Osteoblast (primary cell): ENCODE results near the gene NDUFS6. TPM values are rescaled to one million over a fixed set of nuclear protein-coding genes. Genes with fewer than 3 reads are reported as not detected.

Source experiments
- DNase-seq: peaks from one replicate; pipeline ENCODE4 v3.0.0; 2011; ENCODE audit warnings: low spot score, mixed read lengths; ENCODE audit not compliant: insufficient read length; ENCODE audit errors: missing footprints
- H2AFZ ChIP-seq: 2 replicates; pipeline ENCODE4 v1.6.0; 2011; ENCODE audit warnings: mild to moderate bottlenecking, low read length
- H3K27ac ChIP-seq: 2 replicates; pipeline ENCODE4 v1.5.1; 2011; ENCODE audit warnings: mild to moderate bottlenecking, low read depth, low read length, moderate library complexity
- H3K27me3 ChIP-seq: 2 replicates; pipeline ENCODE4 v1.6.0; 2012; ENCODE audit warnings: mild to moderate bottlenecking, control low read depth, inconsistent platforms, low read length, moderate library complexity; ENCODE audit not compliant: insufficient read depth
- H3K36me3 ChIP-seq: 2 replicates; pipeline ENCODE4 v1.5.1; 2011; ENCODE audit warnings: mild to moderate bottlenecking, low read length, control low read depth, moderate library complexity; ENCODE audit not compliant: insufficient read depth
- H3K4me1 ChIP-seq: 2 replicates; pipeline ENCODE4 v1.5.1; 2011; ENCODE audit warnings: mild to moderate bottlenecking, low read length, control low read depth, moderate library complexity; ENCODE audit not compliant: insufficient read depth
- H3K4me2 ChIP-seq: 2 replicates; pipeline ENCODE4 v1.6.0; 2011; ENCODE audit warnings: mild to moderate bottlenecking, low read length; ENCODE audit not compliant: insufficient read depth
- H3K4me3 ChIP-seq: fragments of 200-600 bp; sonication (generic); 3 replicates; pipeline ENCODE4 v1.5.1; 2012; ENCODE audit warnings: mild to moderate bottlenecking, low read length, inconsistent platforms; ENCODE audit not compliant: insufficient read depth
- H3K79me2 ChIP-seq: 2 replicates; pipeline ENCODE4 v1.6.0; 2012; ENCODE audit warnings: mild to moderate bottlenecking, low read length, control low read depth, inconsistent platforms; ENCODE audit not compliant: insufficient read depth
- H3K9me3 ChIP-seq: 2 replicates; pipeline ENCODE4 v1.5.1; 2011; ENCODE audit warnings: low read depth, low read length, control low read depth
- H4K20me1 ChIP-seq: 2 replicates; pipeline ENCODE4 v1.6.0; 2012; ENCODE audit warnings: mild to moderate bottlenecking, low read length, control low read depth; ENCODE audit not compliant: insufficient read depth
- total RNA-seq: library from RNA; depleted of rRNA; stranded (reverse); fragments of >200 nt; gene quantifications from 2 replicates; pipeline ENCODE4 v1.2.3, GENCODE V29; 2012
- TF ChIP-seq, protein P1 (sequence below): IDR thresholded peaks from 2 replicates; pipeline ENCODE4 v1.5.1; 2011; ENCODE audit warnings: mild to moderate bottlenecking, low read depth, low read length, moderate library complexity; ENCODE audit errors: extremely low read depth

The NDUFS6 gene
- total RNA-seq, 1 donor: 23.9 TPM

DNA sequence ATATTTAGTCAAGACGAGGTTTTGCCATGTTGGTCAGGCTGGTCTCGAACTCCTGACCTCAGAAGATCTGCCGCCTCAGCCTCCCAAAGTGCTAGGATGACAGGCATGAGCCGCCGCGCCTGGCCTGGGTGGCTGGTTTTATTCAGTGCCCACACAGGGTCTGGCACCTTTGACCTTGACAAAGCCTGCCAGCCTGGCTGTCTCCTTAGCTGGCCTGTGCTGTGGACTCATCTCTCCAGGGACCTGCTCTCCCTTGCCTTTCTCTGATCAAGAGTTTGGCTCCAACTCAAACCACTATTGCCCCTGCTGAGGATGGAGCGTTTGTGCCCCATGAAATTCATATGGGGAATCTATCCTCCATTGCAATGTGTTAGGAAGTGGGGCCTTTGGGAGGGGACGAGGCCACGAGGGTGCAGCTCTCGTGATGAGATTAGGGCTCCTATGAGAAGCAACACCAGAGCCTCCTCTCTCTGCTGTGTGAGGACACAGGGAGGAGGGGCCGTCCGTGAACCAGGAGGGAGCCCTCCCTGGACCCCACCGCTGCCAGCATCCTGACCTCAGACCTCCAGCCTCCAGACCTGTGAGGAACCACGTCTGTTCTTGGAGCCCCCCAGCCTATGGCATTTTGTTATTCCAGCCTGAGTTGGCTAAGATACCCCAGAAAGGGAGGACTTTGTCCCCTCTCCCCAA, 46.5 kb upstream of the NDUFS6 start:
- no peak overlapping the region for H3K4me3 ChIP-seq
- H3K27me3 ChIP-seq: peaks cover 13% of the 10 kb centered on the region
- H3K36me3 ChIP-seq: no peaks in the 10 kb centered on the region
- H4K20me1 ChIP-seq: no peaks in the 10 kb centered on the region
- TF ChIP-seq, protein P1, sequence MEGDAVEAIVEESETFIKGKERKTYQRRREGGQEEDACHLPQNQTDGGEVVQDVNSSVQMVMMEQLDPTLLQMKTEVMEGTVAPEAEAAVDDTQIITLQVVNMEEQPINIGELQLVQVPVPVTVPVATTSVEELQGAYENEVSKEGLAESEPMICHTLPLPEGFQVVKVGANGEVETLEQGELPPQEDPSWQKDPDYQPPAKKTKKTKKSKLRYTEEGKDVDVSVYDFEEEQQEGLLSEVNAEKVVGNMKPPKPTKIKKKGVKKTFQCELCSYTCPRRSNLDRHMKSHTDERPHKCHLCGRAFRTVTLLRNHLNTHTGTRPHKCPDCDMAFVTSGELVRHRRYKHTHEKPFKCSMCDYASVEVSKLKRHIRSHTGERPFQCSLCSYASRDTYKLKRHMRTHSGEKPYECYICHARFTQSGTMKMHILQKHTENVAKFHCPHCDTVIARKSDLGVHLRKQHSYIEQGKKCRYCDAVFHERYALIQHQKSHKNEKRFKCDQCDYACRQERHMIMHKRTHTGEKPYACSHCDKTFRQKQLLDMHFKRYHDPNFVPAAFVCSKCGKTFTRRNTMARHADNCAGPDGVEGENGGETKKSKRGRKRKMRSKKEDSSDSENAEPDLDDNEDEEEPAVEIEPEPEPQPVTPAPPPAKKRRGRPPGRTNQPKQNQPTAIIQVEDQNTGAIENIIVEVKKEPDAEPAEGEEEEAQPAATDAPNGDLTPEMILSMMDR: no peak
- no peak overlapping the region for H3K4me2 ChIP-seq
- peaks cover 2% of the 10 kb centered on the region for H3K9me3 ChIP-seq
- peak; percentile 56 for DNase-seq
- H2AFZ ChIP-seq: no peak overlapping the region
- H3K27ac ChIP-seq: no peak overlapping the region
- H3K79me2 ChIP-seq: no peaks in the 10 kb centered on the region
- no peaks in the 10 kb centered on the region for H3K4me1 ChIP-seq

DNA sequence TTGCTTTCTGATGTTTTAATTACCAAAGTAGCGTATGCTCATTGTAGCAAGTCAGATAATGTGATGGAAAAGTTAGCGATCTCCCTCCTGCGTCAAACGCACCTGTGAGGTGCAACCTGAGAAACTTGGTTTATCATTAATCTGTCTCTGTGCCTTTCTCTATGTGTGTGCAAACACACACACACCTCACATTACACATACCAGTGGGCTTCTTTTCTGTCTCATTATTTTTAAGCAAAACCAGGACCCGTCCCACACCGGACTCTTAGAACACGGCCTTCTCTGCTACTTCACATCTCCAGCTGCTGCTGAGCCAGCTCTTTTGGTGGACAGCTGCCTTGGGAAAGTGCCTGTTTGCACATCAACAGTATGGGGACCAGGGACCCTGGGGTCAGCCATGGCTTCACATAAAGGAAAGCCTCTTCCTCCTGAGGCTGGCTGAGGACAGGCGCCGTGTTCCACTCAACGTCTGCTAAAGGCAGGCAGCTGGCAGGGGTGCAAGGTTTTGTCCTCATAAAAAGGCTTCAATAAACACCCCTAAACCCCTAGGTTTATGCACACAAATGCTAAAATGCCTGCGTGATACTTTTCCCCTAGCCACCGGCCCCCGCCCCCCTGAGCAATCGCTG, 45.8 kb upstream of the NDUFS6 start:
- no peak overlapping the region for H3K4me3 ChIP-seq
- no peaks in the 10 kb centered on the region for H3K4me1 ChIP-seq
- no peaks in the 10 kb centered on the region for H3K36me3 ChIP-seq
- TF ChIP-seq, protein P1: no peak
- H4K20me1 ChIP-seq: no peaks in the 10 kb centered on the region
- H3K27ac ChIP-seq: no peak overlapping the region
- H3K9me3 ChIP-seq: peaks cover 2% of the 10 kb centered on the region
- DNase-seq: peak; percentile 56
- H3K27me3 ChIP-seq: peaks cover 15% of the 10 kb centered on the region
- H3K79me2 ChIP-seq: no peaks in the 10 kb centered on the region
- H2AFZ ChIP-seq: no peak overlapping the region
- no peak overlapping the region for H3K4me2 ChIP-seq

GRCh38 chr5:1756481-1756880, 44.7 kb upstream of the NDUFS6 start:
- Histone ChIP-seq H3K4me3 (no peak overlapping the region), H3K9me3 (peaks cover 2% of the 10 kb centered on the region), H3K27ac (no peak overlapping the region), H4K20me1 (no peaks in the 10 kb centered on the region), H3K4me1 (no peaks in the 10 kb centered on the region), H3K79me2 (no peaks in the 10 kb centered on the region), H3K36me3 (no peaks in the 10 kb centered on the region), H3K27me3 (peaks cover 19% of the 10 kb centered on the region), H2AFZ (no peak overlapping the region), H3K4me2 (no peak overlapping the region)
- DNase-seq: peak; percentile 14
- TF ChIP-seq, protein P1: no peak

DNA sequence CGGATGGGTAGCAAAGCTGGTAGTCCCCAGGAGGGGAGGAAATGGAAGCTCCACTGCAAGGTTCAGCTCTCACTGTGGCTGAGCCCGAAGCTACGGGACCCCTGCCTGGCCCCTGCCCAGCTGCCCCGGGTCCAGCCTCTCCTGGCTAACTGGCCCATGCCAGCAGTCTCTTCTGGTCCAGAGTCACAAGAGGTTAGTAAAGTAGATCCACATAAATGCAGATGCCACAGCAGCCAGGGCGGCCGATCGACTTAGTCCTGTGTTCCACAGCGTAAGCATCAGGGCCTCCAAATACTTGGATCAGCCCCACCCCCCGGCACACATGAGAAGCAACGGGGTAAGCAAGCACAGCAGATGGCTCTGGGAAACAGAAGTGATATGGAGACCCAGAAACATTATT, 43.7 kb upstream of the NDUFS6 start:
- no peaks in the 10 kb centered on the region for H3K79me2 ChIP-seq
- peaks cover 2% of the 10 kb centered on the region for H3K9me3 ChIP-seq
- TF ChIP-seq, protein P1: no peak
- H3K4me2 ChIP-seq: no peak overlapping the region
- no peaks in the 10 kb centered on the region for H3K4me1 ChIP-seq
- H2AFZ ChIP-seq: no peak overlapping the region
- H3K27ac ChIP-seq: no peak overlapping the region
- H4K20me1 ChIP-seq: no peaks in the 10 kb centered on the region
- peaks cover 20% of the 10 kb centered on the region for H3K27me3 ChIP-seq
- DNase-seq: no peak
- no peak overlapping the region for H3K4me3 ChIP-seq
- no peaks in the 10 kb centered on the region for H3K36me3 ChIP-seq
